PC-9 (cell line): ENCODE data around the gene CNN3. TPM values are rescaled to one million over a fixed set of nuclear protein-coding genes. Genes with fewer than 3 reads are reported as not detected.

Experiments
- BruUV-seq: library from RNA; stranded (reverse); fragments of 400-500 nt; replicated peaks from 2 replicates; lab custom pipeline; 2021; lab: Mats Ljungman, UMichigan
- CTCF ChIA-PET: fragments of 300-600 bp; sonication (Branson Sonifier 250); formaldehyde crosslinking; loops from one replicate; lab custom pipeline; 2022; ENCODE audit warnings: antibody characterized with exemption; lab: Charles Lee
- POLR2A ChIA-PET: fragments of 300-600 bp; sonication (Branson Sonifier 250); formaldehyde crosslinking; loops from one replicate; lab custom pipeline; 2022; ENCODE audit warnings: antibody characterized with exemption; ENCODE audit not compliant: unreplicated experiment; lab: Charles Lee
- DNase-seq, 2 experiments: peaks; one replicate each; pipeline versions ENCODE4 v3.0.0 to v3.0.0-alpha.2; 2015 to 2022; ENCODE audit warnings: mixed read lengths in 1 of 2
- H2AFZ ChIP-seq: fragments of 200-600 bp; sonication (generic); 2 replicates; pipeline ENCODE4 v1.8.1; 2017; ENCODE audit warnings: antibody characterized with exemption
- H3F3A ChIP-seq: fragments of 200-600 bp; sonication (generic); 2 replicates; pipeline ENCODE4 v1.8.1; 2017; ENCODE audit warnings: antibody characterized with exemption, mild to moderate bottlenecking, low read depth; ENCODE audit not compliant: insufficient read depth
- H3K27ac ChIP-seq: fragments of 200-600 bp; sonication (generic); 2 replicates; pipeline ENCODE4 v1.6.1; 2016; ENCODE audit warnings: mixed run types
- H3K27me3 ChIP-seq: fragments of 200-600 bp; sonication (generic); 2 replicates; pipeline ENCODE4 v1.6.1; 2016; ENCODE audit warnings: low read depth, mixed run types; ENCODE audit not compliant: insufficient read depth
- H3K36me3 ChIP-seq: fragments of 200-600 bp; sonication (generic); 2 replicates; pipeline ENCODE4 v1.6.1; 2016; ENCODE audit warnings: low read depth, mixed run types
- H3K4me1 ChIP-seq: fragments of 200-600 bp; sonication (generic); replicated peaks from 2 replicates; pipeline ENCODE4 v1.6.1; 2016; ENCODE audit warnings: mixed run types; ENCODE audit not compliant: insufficient read depth
- H3K4me2 ChIP-seq: fragments of 200-600 bp; sonication (generic); 2 replicates; pipeline ENCODE4 v1.6.1; 2017; ENCODE audit warnings: mixed run types
- H3K4me3 ChIP-seq: fragments of 200-600 bp; sonication (generic); 2 replicates; pipeline ENCODE4 v1.6.1; 2016; ENCODE audit warnings: mixed run types
- H3K79me2 ChIP-seq: fragments of 200-600 bp; sonication (generic); 2 replicates; pipeline ENCODE4 v1.6.1; 2017; ENCODE audit warnings: low read depth, mixed run types
- H3K9me2 ChIP-seq: fragments of 200-600 bp; sonication (generic); 2 replicates; pipeline ENCODE4 v1.8.1; 2017; ENCODE audit warnings: mild to moderate bottlenecking; ENCODE audit not compliant: insufficient read depth
- H3K9me3 ChIP-seq: fragments of 200-600 bp; sonication (generic); 2 replicates; pipeline ENCODE4 v1.8.1; 2016; ENCODE audit warnings: low read depth; ENCODE audit not compliant: insufficient read depth
- H4K20me1 ChIP-seq: fragments of 200-600 bp; sonication (generic); 2 replicates; pipeline ENCODE4 v1.8.1; 2017; ENCODE audit not compliant: insufficient read depth
- EZH2 ChIP-seq: fragments of 200-600 bp; sonication (generic); IDR thresholded peaks from 2 replicates; pipeline ENCODE4 v1.8.0; 2017; ENCODE audit warnings: antibody characterized with exemption, low read depth
- intact Hi-C: fragments of 100-400 bp; cut with micrococcal nuclease; formaldehyde crosslinking; loops from one replicate; pipeline ENCODE4 v1.10.0; 2022; ENCODE audit not compliant: unreplicated experiment
- total RNA-seq: library from RNA; stranded (reverse); gene quantifications from 2 replicates; pipeline ENCODE4 v1.2.3, GENCODE V29; 2021
- TF ChIP-seq, protein P1 (sequence below): fragments of 200-600 bp; sonication (generic); conservative IDR thresholded peaks from 2 replicates; pipeline ENCODE4 v1.6.1; 2017; ENCODE audit warnings: mixed run types, antibody characterized with exemption, mild to moderate bottlenecking, moderate library complexity

Gene CNN3
- total RNA-seq, 1 experiment from 2014 or later, result 135 TPM

DNA sequence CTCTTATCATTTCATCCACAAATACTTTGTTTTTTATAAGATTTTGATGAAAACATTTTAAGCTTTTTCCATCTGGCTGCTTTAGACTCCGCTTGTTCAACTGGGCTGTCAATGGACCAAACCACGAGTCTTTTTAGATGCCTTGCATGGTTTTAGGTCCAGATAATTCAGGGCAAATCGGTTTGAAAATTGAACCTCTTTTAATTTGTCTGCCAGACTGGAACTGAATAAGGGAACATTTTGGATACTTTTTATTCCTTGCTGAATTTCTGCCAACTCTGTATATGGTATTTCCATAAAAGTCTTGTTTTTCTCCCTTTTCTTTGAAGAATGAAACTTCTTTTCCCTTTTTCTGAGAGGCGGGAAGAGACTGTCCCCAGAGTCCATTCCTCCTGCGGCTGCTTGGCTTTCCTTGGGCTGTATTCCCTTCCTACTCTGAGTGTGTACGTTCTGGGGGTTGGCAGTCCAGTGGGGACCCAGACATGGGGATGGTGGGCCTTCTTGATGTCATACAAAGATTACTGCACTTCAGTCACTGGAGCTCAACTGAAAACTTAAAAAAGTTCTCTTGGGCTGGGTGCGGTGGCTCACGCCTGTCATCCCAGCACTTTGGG lies 46.5 kb upstream of the CNN3 start:
- no peak for DNase-seq
- Histone ChIP-seq H3K36me3 (no peaks in the 10 kb centered on the region), H3K4me1 (0 out of 2 replicates have a peak, but pooled peaks cover 4% of the 10 kb centered on the region), H3K27me3 (no peaks in the 10 kb centered on the region), H3K9me3 (no peaks in the 10 kb centered on the region), H2AFZ (no peak overlapping the region), H3K4me2 (no peak overlapping the region), H3F3A (no peaks in the 10 kb centered on the region), H4K20me1 (no peaks in the 10 kb centered on the region), H3K79me2 (no peaks in the 10 kb centered on the region), H3K4me3 (no peak overlapping the region), H3K9me2 (no peaks in the 10 kb centered on the region), H3K27ac (no peak overlapping the region)
- intact Hi-C loops, result loop anchor here (5.0 kb wide), 1 partner anchor 46 kb away; the partner anchor contains the start of gene CNN3
- TF ChIP-seq EZH2, result no peak
- TF ChIP-seq, protein P1, sequence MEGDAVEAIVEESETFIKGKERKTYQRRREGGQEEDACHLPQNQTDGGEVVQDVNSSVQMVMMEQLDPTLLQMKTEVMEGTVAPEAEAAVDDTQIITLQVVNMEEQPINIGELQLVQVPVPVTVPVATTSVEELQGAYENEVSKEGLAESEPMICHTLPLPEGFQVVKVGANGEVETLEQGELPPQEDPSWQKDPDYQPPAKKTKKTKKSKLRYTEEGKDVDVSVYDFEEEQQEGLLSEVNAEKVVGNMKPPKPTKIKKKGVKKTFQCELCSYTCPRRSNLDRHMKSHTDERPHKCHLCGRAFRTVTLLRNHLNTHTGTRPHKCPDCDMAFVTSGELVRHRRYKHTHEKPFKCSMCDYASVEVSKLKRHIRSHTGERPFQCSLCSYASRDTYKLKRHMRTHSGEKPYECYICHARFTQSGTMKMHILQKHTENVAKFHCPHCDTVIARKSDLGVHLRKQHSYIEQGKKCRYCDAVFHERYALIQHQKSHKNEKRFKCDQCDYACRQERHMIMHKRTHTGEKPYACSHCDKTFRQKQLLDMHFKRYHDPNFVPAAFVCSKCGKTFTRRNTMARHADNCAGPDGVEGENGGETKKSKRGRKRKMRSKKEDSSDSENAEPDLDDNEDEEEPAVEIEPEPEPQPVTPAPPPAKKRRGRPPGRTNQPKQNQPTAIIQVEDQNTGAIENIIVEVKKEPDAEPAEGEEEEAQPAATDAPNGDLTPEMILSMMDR, result no peak
- BruUV-seq, result no TSS peak
- ChIA-PET POLR2A (no interaction called here), CTCF (no interaction called here)

- H4K20me1 ChIP-seq, result no peaks in the 10 kb centered on the region
- no peak overlapping the region for H2AFZ ChIP-seq
- POLR2A ChIA-PET, result no interaction called here
- H3F3A ChIP-seq, result no peaks in the 10 kb centered on the region
- 0 out of 2 replicates have a peak, but pooled peaks cover 4% of the 10 kb centered on the region for H3K4me1 ChIP-seq
- H3K27me3 ChIP-seq, result no peaks in the 10 kb centered on the region
- no peak overlapping the region for H3K27ac ChIP-seq
- no TSS peak for BruUV-seq
- no peaks in the 10 kb centered on the region for H3K9me2 ChIP-seq
- CTCF ChIA-PET, result no interaction called here
- no peak overlapping the region for H3K4me3 ChIP-seq
- H3K9me3 ChIP-seq, result no peaks in the 10 kb centered on the region
- TF ChIP-seq, protein P1, result no peak
- TF ChIP-seq EZH2, result no peak
- H3K79me2 ChIP-seq, result no peaks in the 10 kb centered on the region
- no peak for DNase-seq
- intact Hi-C loops, result loop anchor here (2.0 to 5.0 kb wide), 2 partner anchors 44 to 69 kb away; partner anchors contain the start of gene CNN3
- H3K4me2 ChIP-seq, result no peak overlapping the region
- H3K36me3 ChIP-seq, result no peaks in the 10 kb centered on the region
These were observed 44.6 kb upstream of the CNN3 start for GRCh38 chr1:94971491-94971924.

DNA sequence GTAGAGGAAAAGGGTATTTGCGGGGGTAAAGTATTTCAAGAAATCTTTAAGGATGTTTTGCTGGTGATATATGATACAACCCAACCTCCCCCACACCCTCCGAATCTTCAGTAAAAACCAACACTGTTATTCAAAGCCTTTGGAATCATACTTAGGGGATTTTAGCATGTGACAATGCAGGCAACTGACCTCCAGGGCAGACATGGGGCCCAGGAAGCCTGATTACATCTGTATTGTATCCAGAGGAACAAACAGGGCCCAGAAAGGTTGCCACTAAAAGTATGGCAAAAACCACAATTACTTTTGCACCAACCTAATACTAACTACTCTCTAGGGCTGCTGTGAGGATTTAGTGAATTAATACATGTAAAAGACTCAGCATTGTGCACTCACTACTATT lies 43.9 kb upstream of the CNN3 start:
- no TSS peak for BruUV-seq
- Histone ChIP-seq H4K20me1 (no peaks in the 10 kb centered on the region), H3K79me2 (no peaks in the 10 kb centered on the region), H3K9me3 (no peaks in the 10 kb centered on the region), H3K36me3 (no peaks in the 10 kb centered on the region), H3K4me1 (0 out of 2 replicates have a peak, but pooled peaks cover 4% of the 10 kb centered on the region), H3K4me3 (no peak overlapping the region), H3K9me2 (no peaks in the 10 kb centered on the region), H3K4me2 (no peak overlapping the region), H3K27me3 (no peaks in the 10 kb centered on the region), H3F3A (no peaks in the 10 kb centered on the region), H2AFZ (no peak overlapping the region), H3K27ac (no peak overlapping the region)
- ChIA-PET POLR2A (no interaction called here), CTCF (no interaction called here)
- no peak for DNase-seq
- TF ChIP-seq, protein P1, result no peak
- no peak for TF ChIP-seq EZH2
- intact Hi-C loops, result loop anchor here (2.0 to 5.0 kb wide), 2 partner anchors 43 to 70 kb away; partner anchors contain the start of gene CNN3
